Muscle layer of duodenum (tissue), 2 donors: ENCODE data around the gene APOLD1.
"Not testable (repeated sequence)": the region's sequence is repeated elsewhere in the genome, so short reads cannot be mapped to it uniquely, and the experiment has no call there.

Experiments
- H3K27ac ChIP-seq: one replicate; pipeline ENCODE4 v1.7.0; 2013; ENCODE audit warnings: mild to moderate bottlenecking, low read length
- H3K27me3 ChIP-seq: one replicate; pipeline ENCODE4 v1.7.0; 2013; ENCODE audit warnings: low read depth, mild to moderate bottlenecking, control low read depth, low read length
- H3K36me3 ChIP-seq, 2 donors: one replicate each; pipeline ENCODE4 v1.7.0; 2013; ENCODE audit warnings: low read length in 2 of 2, control low read depth in 1 of 2, mild to moderate bottlenecking in 1 of 2; ENCODE audit not compliant: insufficient read depth in 2 of 2, control insufficient read depth in 1 of 2
- H3K4me1 ChIP-seq, 2 donors: one replicate each; pipeline ENCODE4 v1.7.0; 2013; ENCODE audit warnings: low read length in 2 of 2, mild to moderate bottlenecking in 2 of 2, control low read depth in 1 of 2, moderate library complexity in 1 of 2; ENCODE audit not compliant: insufficient read depth in 2 of 2, control insufficient read depth in 1 of 2
- H3K4me3 ChIP-seq, 2 donors: one replicate each; pipeline ENCODE4 v1.7.0; 2013; ENCODE audit warnings: low read length in 2 of 2, low read depth in 1 of 2, mild to moderate bottlenecking in 1 of 2
- H3K9me3 ChIP-seq, 2 donors: one replicate each; pipeline ENCODE4 v1.7.0; 2013; ENCODE audit warnings: low read length in 2 of 2, control low read depth in 1 of 2, mild to moderate bottlenecking in 1 of 2; ENCODE audit not compliant: control insufficient read depth in 1 of 2
- donor health status: healthy.

Gene APOLD1

GRCh38 chr12:12822886-12823285, 37.4 kb downstream of the APOLD1 start:
- Histone ChIP-seq H3K4me1 (peaks cover 0 to 11% of the 10 kb centered on the region in 2 donors), H3K27me3 (no peaks in the 10 kb centered on the region), H3K27ac (no peak overlapping the region), H3K9me3 (no peaks in the 10 kb centered on the region), H3K4me3 (no peak overlapping the region), H3K36me3 (peaks cover 58 to 66% of the 10 kb centered on the region in 2 donors)

- Histone ChIP-seq H3K4me3 (no peak overlapping the region), H3K27me3 (no peaks in the 10 kb centered on the region), H3K4me1 (peaks cover 0 to 11% of the 10 kb centered on the region in 2 donors), H3K27ac (no peak overlapping the region), H3K36me3 (peaks cover 59 to 68% of the 10 kb centered on the region in 2 donors), H3K9me3 (no peaks in the 10 kb centered on the region)
Measured at GRCh38 chr12:12823300-12823699, 37.8 kb downstream of the APOLD1 start.

- Histone ChIP-seq H3K4me3 (no peak overlapping the region), H3K36me3 (peaks cover 64 to 72% of the 10 kb centered on the region in 2 donors), H3K27me3 (no peaks in the 10 kb centered on the region), H3K9me3 (no peaks in the 10 kb centered on the region), H3K27ac (no peak overlapping the region), H3K4me1 (peaks cover 0 to 11% of the 10 kb centered on the region in 2 donors)
Measured at GRCh38 chr12:12823811-12824210, 38.4 kb downstream of the APOLD1 start.

- Histone ChIP-seq H3K27me3 (no peaks in the 10 kb centered on the region), H3K9me3 (no peaks in the 10 kb centered on the region), H3K4me3 (no peak overlapping the region), H3K27ac (no peak overlapping the region), H3K36me3 (peaks cover 17 to 24% of the 10 kb centered on the region in 2 donors), H3K4me1 (no peaks in the 10 kb centered on the region)
Measured at GRCh38 chr12:12835378-12836146, 50.1 kb downstream of the APOLD1 start.

GRCh38 chr12:12836571-12836970, 51.1 kb downstream of the APOLD1 start:
- Histone ChIP-seq H3K36me3 (peaks cover 15 to 17% of the 10 kb centered on the region in 2 donors), H3K27me3 (no peaks in the 10 kb centered on the region), H3K27ac (peak overlapping the region; percentile 33), H3K4me3 (no peak overlapping the region), H3K4me1 (no peaks in the 10 kb centered on the region), H3K9me3 (no peaks in the 10 kb centered on the region)

- no peaks in the 10 kb centered on the region for H3K4me1 ChIP-seq
- no peaks in the 10 kb centered on the region for H3K27me3 ChIP-seq
- H3K9me3 ChIP-seq, result no peaks in the 10 kb centered on the region
- H3K27ac ChIP-seq, result peak overlapping the region; percentile 33
- H3K36me3 ChIP-seq, result peaks cover 11 to 12% of the 10 kb centered on the region in 2 donors
- no peak overlapping the region for H3K4me3 ChIP-seq
Measured at GRCh38 chr12:12837025-12837812, 51.8 kb downstream of the APOLD1 start.

- Histone ChIP-seq H3K4me3 (no peak overlapping the region), H3K4me1 (no peaks in the 10 kb centered on the region), H3K9me3 (no peaks in the 10 kb centered on the region), H3K27me3 (no peaks in the 10 kb centered on the region), H3K36me3 (peaks cover 7 to 8% of the 10 kb centered on the region in 2 donors), H3K27ac (no peak overlapping the region)
Measured at GRCh38 chr12:12837813-12838153, 52.3 kb downstream of the APOLD1 start.

GRCh38 chr12:12839003-12839395, 53.5 kb downstream of the APOLD1 start:
- no peaks in the 10 kb centered on the region for H3K36me3 ChIP-seq
- no peak overlapping the region for H3K27ac ChIP-seq
- no peaks in the 10 kb centered on the region for H3K4me1 ChIP-seq
- H3K27me3 ChIP-seq, result no peaks in the 10 kb centered on the region
- H3K9me3 ChIP-seq, result no peaks in the 10 kb centered on the region
- no peak overlapping the region for H3K4me3 ChIP-seq

- H3K27me3 ChIP-seq, H3K4me3 ChIP-seq, H3K27ac ChIP-seq, H3K4me1 ChIP-seq, H3K9me3 ChIP-seq, H3K36me3 ChIP-seq: not testable (repeated sequence)
Measured at GRCh38 chr12:12839439-12839838, 54.0 kb downstream of the APOLD1 start.

- no peak overlapping the region for H3K4me3 ChIP-seq
- no peaks in the 10 kb centered on the region for H3K27me3 ChIP-seq
- no peak overlapping the region for H3K27ac ChIP-seq
- no peaks in the 10 kb centered on the region for H3K4me1 ChIP-seq
- H3K9me3 ChIP-seq, result no peaks in the 10 kb centered on the region
- no peaks in the 10 kb centered on the region for H3K36me3 ChIP-seq
Measured at GRCh38 chr12:12839873-12840579, 54.6 kb downstream of the APOLD1 start.

- Histone ChIP-seq H3K36me3 (no peaks in the 10 kb centered on the region), H3K27me3 (no peaks in the 10 kb centered on the region), H3K4me3 (no peak overlapping the region), H3K4me1 (no peaks in the 10 kb centered on the region), H3K27ac (no peak overlapping the region), H3K9me3 (no peaks in the 10 kb centered on the region)
Measured at GRCh38 chr12:12840580-12840899, 55.1 kb downstream of the APOLD1 start.
